ENCODE results near the gene LEMD1.

DNA sequence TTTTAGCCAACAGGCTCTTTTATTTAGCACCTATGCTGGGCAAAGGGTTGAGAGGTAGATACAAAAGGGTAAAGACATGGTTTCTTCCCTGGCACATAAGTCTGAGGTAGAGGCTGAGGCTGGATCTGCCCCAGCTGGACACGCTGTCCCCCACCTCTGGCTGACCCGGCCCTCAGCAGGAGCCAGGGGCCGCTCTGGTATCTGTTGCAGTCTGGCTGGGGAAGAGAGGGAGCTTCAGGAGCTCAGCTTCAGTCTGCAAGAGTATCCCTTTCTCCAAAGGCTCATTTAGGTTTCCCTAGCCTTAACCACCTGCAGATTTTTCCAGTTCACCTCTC, 19.8 kb upstream of the LEMD1 start:
- TF ChIP-seq, protein P1, sequence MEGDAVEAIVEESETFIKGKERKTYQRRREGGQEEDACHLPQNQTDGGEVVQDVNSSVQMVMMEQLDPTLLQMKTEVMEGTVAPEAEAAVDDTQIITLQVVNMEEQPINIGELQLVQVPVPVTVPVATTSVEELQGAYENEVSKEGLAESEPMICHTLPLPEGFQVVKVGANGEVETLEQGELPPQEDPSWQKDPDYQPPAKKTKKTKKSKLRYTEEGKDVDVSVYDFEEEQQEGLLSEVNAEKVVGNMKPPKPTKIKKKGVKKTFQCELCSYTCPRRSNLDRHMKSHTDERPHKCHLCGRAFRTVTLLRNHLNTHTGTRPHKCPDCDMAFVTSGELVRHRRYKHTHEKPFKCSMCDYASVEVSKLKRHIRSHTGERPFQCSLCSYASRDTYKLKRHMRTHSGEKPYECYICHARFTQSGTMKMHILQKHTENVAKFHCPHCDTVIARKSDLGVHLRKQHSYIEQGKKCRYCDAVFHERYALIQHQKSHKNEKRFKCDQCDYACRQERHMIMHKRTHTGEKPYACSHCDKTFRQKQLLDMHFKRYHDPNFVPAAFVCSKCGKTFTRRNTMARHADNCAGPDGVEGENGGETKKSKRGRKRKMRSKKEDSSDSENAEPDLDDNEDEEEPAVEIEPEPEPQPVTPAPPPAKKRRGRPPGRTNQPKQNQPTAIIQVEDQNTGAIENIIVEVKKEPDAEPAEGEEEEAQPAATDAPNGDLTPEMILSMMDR (IDR thresholded peaks at IDR 0.05): no peak
- TF ChIP-seq POLR2A (IDR thresholded peaks at IDR 0.05): no peak
- no peak for TF ChIP-seq EP300 (IDR thresholded peaks at IDR 0.05)
